NCI-H146 treated with DMSO at 0.1 percent for 48 hours (cell line): ENCODE results near the gene ITGB3BP.
"Not testable (repeated sequence)": the region's sequence is repeated elsewhere in the genome, so short reads cannot be mapped to it uniquely, and the experiment has no call there.

Source experiments
- DNase-seq: peaks from one replicate; lab custom pipeline; 2025; ENCODE audit not compliant: unreplicated experiment; lab: John Stamatoyannopoulos, UW

Gene ITGB3BP

GRCh38 chr1:63509718-63510117 lies 13.3 kb downstream of the ITGB3BP start:
- DNase-seq, result no peak

- DNase-seq, result no peak
Measured at GRCh38 chr1:63506782-63507181, 16.2 kb downstream of the ITGB3BP start.

GRCh38 chr1:63501256-63501655 lies 21.8 kb downstream of the ITGB3BP start:
- no peak for DNase-seq

- DNase-seq, result no peak
Measured at GRCh38 chr1:63498106-63498505, 24.9 kb downstream of the ITGB3BP start.

- DNase-seq, result no peak
Measured at GRCh38 chr1:63497577-63497976, 25.4 kb downstream of the ITGB3BP start.

- DNase-seq, result no peak
Measured at GRCh38 chr1:63487336-63488065, 35.5 kb downstream of the ITGB3BP start.

- no peak for DNase-seq
Measured at GRCh38 chr1:63486629-63487028, 36.4 kb downstream of the ITGB3BP start.

GRCh38 chr1:63480057-63480456 lies 43.0 kb downstream of the ITGB3BP start:
- no peak for DNase-seq

GRCh38 chr1:63475761-63476160 lies 47.3 kb downstream of the ITGB3BP start:
- DNase-seq, result no peak

GRCh38 chr1:63468683-63469082 lies 54.3 kb downstream of the ITGB3BP start:
- not testable (repeated sequence) for DNase-seq

GRCh38 chr1:63466759-63467158 lies 56.3 kb downstream of the ITGB3BP start:
- no peak for DNase-seq

GRCh38 chr1:63466181-63466580 lies 56.8 kb downstream of the ITGB3BP start:
- no peak for DNase-seq

- no peak for DNase-seq
Measured at GRCh38 chr1:63463248-63463647, 59.8 kb downstream of the ITGB3BP start.

GRCh38 chr1:63461661-63462230 lies 61.3 kb downstream of the ITGB3BP start:
- no peak for DNase-seq

GRCh38 chr1:63458750-63459149 lies 64.3 kb downstream of the ITGB3BP start:
- no peak for DNase-seq

- no peak for DNase-seq
Measured at GRCh38 chr1:63454269-63454668, 68.8 kb downstream of the ITGB3BP start.

GRCh38 chr1:63453232-63453631 lies 69.8 kb downstream of the ITGB3BP start:
- DNase-seq, result no peak

GRCh38 chr1:63450416-63450815 lies 72.6 kb downstream of the ITGB3BP start:
- DNase-seq, result no peak

GRCh38 chr1:63448731-63449246 lies 74.2 kb downstream of the ITGB3BP start:
- DNase-seq, result no peak

- no peak for DNase-seq
Measured at GRCh38 chr1:63442141-63442475, 80.9 kb downstream of the ITGB3BP start.

GRCh38 chr1:63435161-63435560 lies 87.9 kb downstream of the ITGB3BP start:
- DNase-seq, result no peak

GRCh38 chr1:63429281-63429680 lies 93.7 kb downstream of the ITGB3BP start:
- no peak for DNase-seq

GRCh38 chr1:63428815-63429214 lies 94.2 kb downstream of the ITGB3BP start:
- DNase-seq, result no peak
